Aorta (tissue), 5 donors: ENCODE results near the gene EPHB1. TPM values are rescaled to one million over a fixed set of nuclear protein-coding genes. Genes with fewer than 3 reads are reported as not detected.

Experiments used
- ATAC-seq: fragments of 200-7000 bp; cut with Tn5 transposase; one replicate; pipeline ENCODE4 v1.9.1; 2022; ENCODE audit warnings: moderate library complexity; ENCODE audit not compliant: low FRiP score
- DNase-seq, 2 donors: peaks; one replicate each; pipeline ENCODE4 v3.0.0-alpha.2; 2020
- H3K27ac ChIP-seq, 2 donors: one replicate each; pipeline ENCODE4 v1.5.1; 2013; ENCODE audit warnings: low read length in 2 of 2, mild to moderate bottlenecking in 2 of 2, moderate library complexity in 2 of 2, control low read depth in 1 of 2, inconsistent platforms in 1 of 2, low read depth in 1 of 2
- H3K27me3 ChIP-seq, 2 donors: one replicate each; pipeline ENCODE4 v1.6.1; 2013; ENCODE audit warnings: control low read depth in 1 of 2, low read length in 1 of 2, mild to moderate bottlenecking in 1 of 2, moderate library complexity in 1 of 2; ENCODE audit not compliant: insufficient read depth in 2 of 2, control insufficient read depth in 1 of 2
- H3K36me3 ChIP-seq, 2 donors: one replicate each; pipeline ENCODE4 v1.6.1; 2013; ENCODE audit warnings: control low read depth in 1 of 2, low read length in 1 of 2, mild to moderate bottlenecking in 1 of 2; ENCODE audit not compliant: insufficient read depth in 2 of 2, control insufficient read depth in 1 of 2
- H3K4me1 ChIP-seq, 2 donors: one replicate each; pipeline ENCODE4 v1.6.1; 2013; ENCODE audit warnings: low read length in 2 of 2, control low read depth in 1 of 2, mild to moderate bottlenecking in 1 of 2, moderate library complexity in 1 of 2; ENCODE audit not compliant: insufficient read depth in 2 of 2, control insufficient read depth in 1 of 2
- H3K4me3 ChIP-seq, 2 donors: one replicate each; pipeline ENCODE4 v1.5.1; 2013; ENCODE audit warnings: low read length in 2 of 2, control low read depth in 1 of 2, mild to moderate bottlenecking in 1 of 2
- H3K9me3 ChIP-seq: one replicate; pipeline ENCODE4 v1.6.1; 2013; ENCODE audit warnings: mild to moderate bottlenecking, low read length; ENCODE audit not compliant: control insufficient read depth
- WGBS, 2 donors: extraction: QIAGEN DNeasy Blood & Tissue Kit; methylation state at CpG; one replicate each; pipeline ENCODE4 v1.1.7; 2013; 5-methylcytosine and 5-hydroxymethylcytosine counted together
- intact Hi-C, 2 donors: fragments of 100-400 bp; cut with DNase I; formaldehyde crosslinking; loops; one replicate each; pipeline versions ENCODE4 v1.14.2 to v1.15.0; 2022
- polyA plus RNA-seq, 2 donors: library from polyadenylated mRNA; stranded (reverse); fragments of 200-250 nt; gene quantifications; one replicate each; pipeline ENCODE4 v1.2.3, GENCODE V29; 2013
- total RNA-seq, 2 donors: library from RNA; stranded (reverse); fragmentation: NEBNext Ultra II Directional; extraction: Animal tissue kit (Norgen Biotek cat#: 25700); gene quantifications; one replicate each; pipeline ENCODE4 v1.2.1, GENCODE V29; 2021
- donor health status: healthy with polysubstance abuse.
- donor health status: Bipolar disorder and iron deficiency.
- donor health status: DM: no; HTN: no; CAD: no.
- donor health status: DM: no; HTN: no; CAD: no.
- donor health status: DM: yes; HTN: yes; CAD: no.

Gene EPHB1
- total and polyA plus RNA-seq, 4 donors = 0.31 to 4.8 (median 3.6) TPM; not detected in 1

- H3K36me3 ChIP-seq = no peaks in the 10 kb centered on the region
- no peak for ATAC-seq
These were observed 374.6 kb downstream of the EPHB1 start for GRCh38 chr3:135169651-135170050.

GRCh38 chr3:135170732-135171131, 375.7 kb downstream of the EPHB1 start:
- ATAC-seq = no peak

More at GRCh38 chr3:135169651-135170050, 374.6 kb downstream of the EPHB1 start:
- no peak overlapping the region for H3K27ac ChIP-seq
- no peak for DNase-seq
- no peaks in the 10 kb centered on the region for H3K27me3 ChIP-seq
- no peaks in the 10 kb centered on the region for H3K4me1 ChIP-seq
- H3K9me3 ChIP-seq = no peaks in the 10 kb centered on the region
- intact Hi-C loops = no loop called here
- no peak overlapping the region for H3K4me3 ChIP-seq
- WGBS, 2 donors = 76 to 78% methylated on average over 2 of the region's 2 CpGs

GRCh38 chr3:135172191-135172869, 377.3 kb downstream of the EPHB1 start:
- H3K4me3 ChIP-seq = no peak overlapping the region
- H3K36me3 ChIP-seq = no peaks in the 10 kb centered on the region
- H3K4me1 ChIP-seq = no peaks in the 10 kb centered on the region
- no peaks in the 10 kb centered on the region for H3K27me3 ChIP-seq
- no peak for DNase-seq
- no peak for ATAC-seq
- H3K27ac ChIP-seq = no peak overlapping the region
- intact Hi-C loops = no loop called here
- WGBS, 2 donors = 78 to 87% methylated on average over 3 of the region's 3 CpGs
- no peaks in the 10 kb centered on the region for H3K9me3 ChIP-seq

More at GRCh38 chr3:135170732-135171131, 375.7 kb downstream of the EPHB1 start:
- Histone ChIP-seq H3K9me3 (no peaks in the 10 kb centered on the region), H3K27ac (no peak overlapping the region), H3K4me1 (no peaks in the 10 kb centered on the region), H3K27me3 (no peaks in the 10 kb centered on the region), H3K4me3 (no peak overlapping the region), H3K36me3 (no peaks in the 10 kb centered on the region)
- no peak for DNase-seq
- WGBS, 2 donors = 48 to 52% methylated on average over 1 of the region's 1 CpG
- intact Hi-C loops = no loop called here

- H3K36me3 ChIP-seq = no peaks in the 10 kb centered on the region
- DNase-seq (no peak), ATAC-seq (no peak)
- intact Hi-C loops = no loop called here
- H3K27me3 ChIP-seq = no peaks in the 10 kb centered on the region
- H3K9me3 ChIP-seq = peaks cover 2% of the 10 kb centered on the region
- 64 to 73% methylated on average over 5 of the region's 5 CpGs for WGBS, 2 donors
- H3K27ac ChIP-seq = no peak overlapping the region
- no peak overlapping the region for H3K4me3 ChIP-seq
- no peaks in the 10 kb centered on the region for H3K4me1 ChIP-seq
These were observed 380.7 kb downstream of the EPHB1 start for GRCh38 chr3:135175728-135176277.

- no peak overlapping the region for H3K4me3 ChIP-seq
- intact Hi-C loops = no loop called here
- DNase-seq = no peak
- peaks cover 2% of the 10 kb centered on the region for H3K9me3 ChIP-seq
- H3K27ac ChIP-seq = no peak overlapping the region
- no peaks in the 10 kb centered on the region for H3K27me3 ChIP-seq
- H3K4me1 ChIP-seq = no peaks in the 10 kb centered on the region
- 84 to 91% methylated on average over 9 of the region's 9 CpGs for WGBS, 2 donors
- H3K36me3 ChIP-seq = no peaks in the 10 kb centered on the region
- no peak for ATAC-seq
These were observed 381.8 kb downstream of the EPHB1 start for GRCh38 chr3:135176881-135177280.

GRCh38 chr3:135178566-135178965, 383.5 kb downstream of the EPHB1 start:
- intact Hi-C loops = no loop called here

GRCh38 chr3:135181408-135181807, 386.3 kb downstream of the EPHB1 start:
- ATAC-seq (no peak), DNase-seq (no peak)
- intact Hi-C loops = no loop called here
- WGBS, 2 donors = 65 to 73% methylated on average over 3 of the region's 3 CpGs
- no peaks in the 10 kb centered on the region for H3K4me1 ChIP-seq
- H3K9me3 ChIP-seq = peaks cover 2% of the 10 kb centered on the region
- H3K27ac ChIP-seq = no peak overlapping the region
- H3K27me3 ChIP-seq = no peaks in the 10 kb centered on the region
- no peaks in the 10 kb centered on the region for H3K36me3 ChIP-seq
- no peak overlapping the region for H3K4me3 ChIP-seq

More at GRCh38 chr3:135178566-135178965, 383.5 kb downstream of the EPHB1 start:
- H3K27ac ChIP-seq = no peak overlapping the region
- 85 to 88% methylated on average over 2 of the region's 2 CpGs for WGBS, 2 donors
- H3K9me3 ChIP-seq = peaks cover 2% of the 10 kb centered on the region
- DNase-seq (no peak), ATAC-seq (no peak)
- H3K27me3 ChIP-seq = no peaks in the 10 kb centered on the region
- no peaks in the 10 kb centered on the region for H3K4me1 ChIP-seq
- H3K4me3 ChIP-seq = no peak overlapping the region
- H3K36me3 ChIP-seq = no peaks in the 10 kb centered on the region

- intact Hi-C loops = no loop called here
- 50 to 60% methylated on average over 3 of the region's 3 CpGs for WGBS, 2 donors
- Histone ChIP-seq H3K36me3 (no peaks in the 10 kb centered on the region), H3K27me3 (no peaks in the 10 kb centered on the region), H3K4me1 (no peaks in the 10 kb centered on the region), H3K9me3 (peaks cover 2% of the 10 kb centered on the region), H3K4me3 (no peak overlapping the region), H3K27ac (no peak overlapping the region)
- ATAC-seq (no peak), DNase-seq (no peak)
These were observed 387.4 kb downstream of the EPHB1 start for GRCh38 chr3:135182364-135182998.

GRCh38 chr3:135190658-135191057, 395.6 kb downstream of the EPHB1 start:
- ATAC-seq = no peak
- 28 to 57% methylated on average over 2 of the region's 2 CpGs for WGBS, 2 donors
- Histone ChIP-seq H3K27me3 (no peaks in the 10 kb centered on the region), H3K4me3 (no peak overlapping the region), H3K27ac (no peak overlapping the region), H3K4me1 (no peaks in the 10 kb centered on the region), H3K36me3 (no peaks in the 10 kb centered on the region), H3K9me3 (no peaks in the 10 kb centered on the region)
- intact Hi-C loops = no loop called here
- no peak for DNase-seq
